LHCN-M2 (cell line): ENCODE results near the gene USH2A. TPM values are rescaled to one million over a fixed set of nuclear protein-coding genes. Genes with fewer than 3 reads are reported as not detected.

Source experiments
- DNase-seq: peaks from one replicate; pipeline ENCODE4 v3.0.0-alpha.2; 2012; ENCODE audit warnings: low read depth
- total RNA-seq: library from RNA; depleted of rRNA; stranded (reverse); fragments of >200 nt; gene quantifications from 2 replicates; pipeline ENCODE4 v1.2.3, GENCODE V29; 2014

USH2A gene
- total RNA-seq, 1 experiment from 2014 or later, result under 0.01 TPM

DNA sequence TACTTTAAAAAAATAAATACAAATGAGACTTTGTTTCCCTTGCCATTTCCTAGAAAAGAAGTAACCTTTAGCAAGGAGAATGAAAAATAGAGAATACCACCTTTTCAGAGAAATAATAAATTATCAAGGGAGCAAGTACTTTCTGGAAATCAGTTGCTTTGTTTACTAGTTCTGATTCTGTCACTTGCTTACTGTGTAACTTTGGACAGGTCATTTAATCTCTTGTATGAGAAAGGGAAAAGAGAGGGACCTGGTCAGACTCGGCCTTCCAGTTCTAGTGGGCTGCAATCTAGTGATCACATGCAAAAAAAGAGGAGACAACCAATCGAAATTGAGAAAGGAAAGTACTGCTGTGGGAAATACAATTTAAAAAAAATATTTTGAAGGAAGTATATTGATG lies 822.0 kb downstream of the USH2A start:
- no peak for DNase-seq

GRCh38 chr1:215600867-215601266 lies 822.4 kb downstream of the USH2A start:
- DNase-seq, result no peak

DNA sequence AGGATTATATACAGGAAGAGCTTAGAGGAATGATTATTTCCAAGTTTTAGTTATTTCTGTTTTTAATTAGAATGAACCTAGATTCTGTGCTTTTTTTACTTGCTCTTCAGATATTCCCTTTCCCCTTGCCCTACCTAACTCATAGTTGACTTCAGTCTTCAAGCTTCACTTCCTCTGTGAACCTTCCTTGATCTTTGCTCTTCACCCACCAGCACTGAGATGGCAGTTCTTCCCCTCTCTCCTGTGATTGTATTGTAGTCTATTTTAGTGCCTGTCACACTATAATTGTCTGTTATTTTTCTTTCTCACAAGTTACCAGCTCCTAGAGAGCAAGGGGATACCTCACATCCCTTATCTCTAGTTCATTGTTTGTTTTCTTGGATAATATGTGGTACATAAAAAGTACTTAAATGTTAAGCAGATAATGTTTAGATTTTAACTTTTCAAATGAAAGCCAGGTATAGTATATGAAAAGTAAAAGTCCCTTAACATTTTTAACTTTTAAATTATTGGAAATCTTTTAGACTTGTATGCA lies 822.9 kb downstream of the USH2A start:
- DNase-seq, result no peak

DNA sequence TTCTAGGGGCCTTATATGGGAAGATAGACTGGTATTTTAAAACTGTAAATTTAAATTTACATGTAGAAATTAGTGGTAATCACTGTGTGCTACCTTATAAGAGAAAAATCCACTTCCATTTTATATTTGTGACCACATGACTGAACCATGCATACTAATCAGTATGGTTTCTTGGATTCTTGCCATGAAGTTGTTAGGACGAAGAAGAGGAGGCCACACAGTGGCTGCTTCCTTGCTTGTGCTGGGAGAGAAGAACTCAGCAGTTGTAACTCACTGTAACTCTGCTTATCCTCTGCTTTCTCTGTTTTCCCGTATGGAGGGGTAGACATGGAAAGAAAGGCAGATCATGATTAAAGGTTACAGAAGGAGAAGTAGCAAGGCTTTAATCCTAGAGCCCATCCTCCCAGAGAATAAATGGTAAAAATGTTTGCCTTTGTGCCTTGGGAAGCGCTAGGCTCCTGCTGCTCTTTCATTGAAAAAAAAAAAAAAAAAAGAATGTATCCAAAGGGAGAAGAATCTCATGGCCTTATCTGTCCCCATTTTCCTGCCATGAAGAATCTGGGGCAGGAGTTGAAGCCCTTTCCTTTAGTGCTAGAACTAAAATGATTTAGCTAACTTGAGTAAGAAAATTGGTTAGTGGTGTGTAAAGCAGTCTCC lies 823.7 kb downstream of the USH2A start:
- peak; percentile 3 for DNase-seq

DNA sequence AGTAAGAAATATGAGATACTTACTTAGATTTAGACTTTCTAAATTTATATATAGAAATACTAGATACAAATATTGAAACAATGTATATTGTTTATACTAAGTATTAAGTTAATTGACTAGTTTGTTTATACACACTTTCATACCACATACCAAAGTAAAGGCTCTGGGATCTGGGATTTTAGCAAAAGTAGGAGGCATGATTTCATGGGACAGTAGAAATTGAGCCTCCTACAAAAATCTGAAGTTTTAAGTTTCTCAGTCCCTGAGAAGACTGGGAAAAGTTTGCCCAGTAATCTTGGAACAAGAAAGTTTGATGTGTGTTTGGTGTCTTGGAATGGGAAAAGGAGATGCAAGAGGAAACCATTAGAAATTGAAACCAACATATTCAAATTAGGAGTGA lies 825.3 kb downstream of the USH2A start:
- no peak for DNase-seq

DNA sequence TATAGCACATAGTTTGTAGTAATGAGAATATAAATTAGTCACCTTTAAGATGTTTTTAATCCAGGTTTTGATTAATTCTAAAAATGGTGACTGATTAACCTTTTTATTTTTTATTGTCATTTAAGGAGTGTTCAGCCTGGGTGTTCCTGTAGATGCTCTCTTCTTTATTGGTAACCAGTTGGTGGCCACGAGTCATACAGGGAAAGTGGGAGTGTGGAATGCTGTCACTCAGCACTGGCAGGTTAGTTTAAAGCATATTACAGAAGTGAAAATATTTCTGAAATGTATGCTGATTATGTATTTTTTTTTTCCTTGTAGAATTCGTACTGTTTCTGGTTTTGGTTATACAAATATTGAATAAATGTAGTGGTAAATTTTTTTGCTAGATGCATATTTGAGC lies 828.0 kb downstream of the USH2A start:
- peak; percentile 13 for DNase-seq

DNA sequence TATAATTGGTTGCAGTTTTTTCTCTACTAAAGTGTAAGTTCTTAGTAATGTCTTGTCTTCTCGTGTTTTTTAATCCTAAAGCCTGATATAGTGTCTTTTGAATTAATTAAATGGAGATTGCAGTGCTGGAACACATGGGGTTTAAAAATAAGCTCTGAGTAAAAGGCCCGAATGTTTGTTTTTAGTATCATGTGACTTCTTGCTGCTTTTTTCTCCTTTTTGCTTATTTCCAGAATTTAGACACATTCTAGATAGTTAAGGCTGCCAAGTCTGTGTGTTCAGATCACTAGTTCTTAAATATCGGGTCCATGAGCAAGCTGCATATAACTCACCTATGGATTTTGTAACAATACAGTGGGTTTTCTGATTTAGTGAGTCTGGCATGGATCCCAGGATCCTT lies 828.6 kb downstream of the USH2A start:
- peak; percentile 22 for DNase-seq

DNA sequence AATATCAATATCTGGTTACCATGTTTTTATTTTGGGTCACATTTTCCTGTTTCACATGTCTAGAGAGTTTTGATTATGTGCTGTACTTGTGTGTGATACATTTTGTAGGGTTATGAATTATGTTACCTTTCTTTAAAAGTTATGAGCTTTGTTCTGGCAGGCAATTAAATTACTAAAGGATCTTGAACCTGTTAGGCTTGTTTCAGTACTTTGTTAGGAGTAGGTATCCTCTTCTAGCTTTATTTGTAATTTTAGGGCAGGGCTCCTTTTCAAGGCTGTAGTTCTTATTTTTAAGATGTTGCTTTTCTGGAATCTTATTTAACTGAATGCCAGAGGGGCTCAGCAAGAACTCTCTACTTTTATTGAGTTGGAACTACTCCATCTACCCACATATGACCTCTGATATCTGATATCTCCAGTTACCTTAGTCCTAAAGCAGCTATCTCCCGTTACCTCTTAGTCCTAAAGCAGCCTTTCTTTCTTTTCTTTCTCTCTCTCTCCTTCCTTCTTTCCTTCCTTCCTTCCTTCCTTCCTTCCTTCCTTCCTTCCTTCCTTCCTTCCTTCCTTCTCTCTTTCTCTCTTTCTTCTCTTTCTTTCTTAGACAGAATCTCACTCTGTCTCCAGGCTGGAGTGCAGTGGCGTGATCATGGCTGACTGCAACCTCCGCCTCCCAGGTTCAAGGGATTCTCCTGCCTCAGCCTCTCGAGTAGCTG lies 832.3 kb downstream of the USH2A start:
- no peak for DNase-seq

DNA sequence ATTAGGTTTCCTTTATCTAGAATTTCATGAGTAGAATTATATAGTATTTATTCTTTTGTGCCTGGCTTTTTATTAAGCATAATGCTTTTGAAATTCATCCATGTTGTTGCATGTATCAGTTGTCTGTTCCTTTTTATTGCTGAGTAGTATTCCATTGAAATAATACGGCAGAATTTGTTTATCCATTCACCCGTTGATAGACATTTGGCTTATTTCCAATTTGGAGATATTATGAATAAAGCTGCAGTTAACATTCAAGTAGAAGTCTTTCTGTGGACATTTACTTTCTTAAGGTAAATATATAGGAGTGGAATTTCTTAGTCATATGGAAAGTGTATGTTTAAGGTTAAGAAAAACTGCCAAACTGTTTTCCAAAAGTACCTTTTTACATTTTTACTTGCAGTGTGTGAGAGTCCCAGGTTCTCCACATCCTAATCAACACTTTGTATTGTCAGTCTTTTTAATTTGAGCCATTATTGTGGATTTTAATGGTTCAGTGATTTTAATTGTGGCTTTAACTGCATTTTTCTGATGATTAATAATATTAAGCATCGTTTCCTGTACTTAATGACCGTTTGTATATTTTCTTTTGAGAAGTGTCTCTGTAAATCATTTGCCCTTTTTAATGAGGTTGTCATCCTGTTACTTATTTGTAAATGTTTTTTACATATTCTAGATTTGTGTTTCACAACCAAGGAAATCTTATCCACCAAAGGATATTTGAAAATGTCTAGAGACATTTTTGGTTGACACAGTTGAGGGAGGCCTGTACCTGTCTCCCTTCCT lies 833.4 kb downstream of the USH2A start:
- no peak for DNase-seq

DNA sequence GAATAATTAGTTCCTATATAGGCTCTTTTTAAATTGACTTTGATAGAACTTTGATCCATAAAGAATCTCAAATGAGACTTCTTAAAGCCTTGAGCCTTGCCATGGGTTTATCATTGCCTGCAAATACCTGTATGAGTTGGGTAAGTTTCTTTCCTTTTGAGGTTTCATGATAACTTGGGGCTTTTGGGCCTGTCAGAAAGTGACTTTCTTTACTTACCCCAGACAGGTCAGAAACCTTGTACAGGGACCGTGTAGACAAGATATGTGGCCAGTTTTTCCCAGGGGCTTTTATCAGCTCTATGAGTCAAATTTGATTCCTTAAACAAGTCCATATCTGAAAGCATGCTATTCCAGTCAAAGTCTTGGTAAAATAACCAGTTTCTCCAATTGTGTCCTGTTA lies 838.9 kb downstream of the USH2A start:
- DNase-seq, result no peak

DNA sequence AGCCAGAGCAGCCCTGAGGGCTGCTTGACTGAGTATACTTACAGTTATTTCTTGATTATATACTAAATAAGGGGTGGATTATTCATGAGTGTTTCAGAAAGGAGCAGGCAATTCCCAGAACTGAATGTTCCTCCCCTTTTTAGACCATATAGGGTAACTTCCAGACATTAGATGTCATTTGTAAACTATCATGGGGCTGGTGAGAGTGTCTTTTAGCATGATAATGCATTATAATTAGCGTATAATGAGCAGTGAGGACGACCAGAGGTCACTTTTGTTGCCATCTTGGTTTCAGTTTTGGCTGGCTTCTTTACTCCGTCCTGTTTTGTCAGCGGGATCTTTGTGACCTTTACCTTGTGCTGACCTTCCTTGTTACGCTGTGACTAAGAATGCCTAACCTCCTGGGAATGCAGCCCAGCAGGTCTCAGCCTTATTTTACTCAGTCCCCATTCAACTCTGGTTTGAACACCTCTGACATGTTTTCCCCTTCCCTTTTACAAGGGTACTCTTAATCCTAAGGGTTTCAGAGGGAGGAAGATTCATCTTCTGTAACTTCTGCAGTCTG lies 840.0 kb downstream of the USH2A start:
- no peak for DNase-seq

DNA sequence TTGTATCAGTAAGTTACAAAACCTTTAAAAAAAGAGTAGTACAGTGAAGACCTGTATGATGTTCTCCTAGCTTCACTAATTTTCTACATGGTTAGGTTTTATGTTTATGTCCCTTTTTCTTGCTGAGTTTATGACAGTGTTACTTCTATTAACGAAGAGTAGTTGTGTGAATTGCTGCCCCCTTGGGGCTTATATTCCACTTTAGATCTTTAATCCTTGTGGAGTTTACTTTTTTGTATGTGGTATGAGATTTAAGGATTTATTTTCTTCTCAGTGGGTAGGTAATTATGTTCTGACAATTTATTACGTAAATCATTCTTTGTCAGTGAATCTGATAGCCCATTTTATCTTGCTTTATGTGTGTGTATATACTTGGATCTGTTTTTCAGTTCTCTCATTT lies 841.4 kb downstream of the USH2A start:
- DNase-seq, result no peak
